ENCODE data around the gene SS18L1.

GRCh38 chr20:62215020-62215990, 71.7 kb downstream of the SS18L1 start:
- TF ChIP-seq ARNTL (CRISPR knock-in tag; IDR thresholded peaks at IDR 0.05; ENCODE audit: borderline replicate concordance, low read depth), result no peak
- TF ChIP-seq TSHZ2 (CRISPR knock-in tag; IDR thresholded peaks at IDR 0.05), result no peak
- no peak for TF ChIP-seq GLIS3 (CRISPR knock-in tag; IDR thresholded peaks at IDR 0.05)
- TF ChIP-seq POU6F1 (CRISPR knock-in tag; IDR thresholded peaks at IDR 0.05; ENCODE audit: borderline replicate concordance, low read depth), result no peak
- no peak for TF ChIP-seq PATZ1 (CRISPR knock-in tag; IDR thresholded peaks at IDR 0.05; ENCODE audit: borderline replicate concordance)
- no peak for TF ChIP-seq ZFP3 (CRISPR knock-in tag; IDR thresholded peaks at IDR 0.05)
- TF ChIP-seq BACH2 (CRISPR knock-in tag; IDR thresholded peaks at IDR 0.05; ENCODE audit: borderline replicate concordance), result no peak
- no peak for TF ChIP-seq ESRRG (CRISPR knock-in tag; IDR thresholded peaks at IDR 0.05)
- TF ChIP-seq CREB5 (CRISPR knock-in tag; IDR thresholded peaks at IDR 0.05; ENCODE audit: low read depth), result no peak
- no peak for TF ChIP-seq CSRNP3 (CRISPR knock-in tag; IDR thresholded peaks at IDR 0.05)
- no peak for TF ChIP-seq ZFP30 (CRISPR knock-in tag; IDR thresholded peaks at IDR 0.05)

Data from SK-N-SH treated with all-trans-retinoic acid at 6 μM for 48 hours (cell line).